ENCODE results near the gene WFIKKN2.

The WFIKKN2 gene

DNA sequence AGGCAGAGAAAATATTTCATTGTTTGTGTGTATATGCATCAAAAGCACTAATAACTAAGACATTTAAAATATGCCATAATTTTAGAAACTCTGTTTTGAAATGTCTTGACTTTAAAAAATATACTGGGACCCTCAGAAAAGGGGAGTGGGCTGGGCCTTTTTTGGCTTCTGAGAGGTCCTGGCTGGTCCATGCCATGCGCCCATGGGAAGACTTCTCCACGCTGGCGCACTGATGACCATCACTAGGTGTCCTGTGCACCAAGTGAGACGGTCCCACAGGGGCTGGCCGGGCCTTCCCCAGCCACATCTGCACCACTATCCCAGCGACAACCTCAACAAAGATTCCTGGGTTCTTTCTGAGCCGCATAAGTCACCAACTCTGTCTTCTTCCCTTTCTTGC, 27.0 kb upstream of the WFIKKN2 start:
- in situ Hi-C loops (cut with MboI; ENCODE audit: low sequenced_read_pairs), result no loop called here

- in situ Hi-C loops (cut with MboI; ENCODE audit: low sequenced_read_pairs), result no loop called here
These were observed 26.5 kb upstream of the WFIKKN2 start for GRCh38 chr17:50808888-50809287.

GRCh38 chr17:50813583-50813982, 21.8 kb upstream of the WFIKKN2 start:
- in situ Hi-C loops (cut with MboI; ENCODE audit: low sequenced_read_pairs), result no loop called here

- in situ Hi-C loops (cut with MboI; ENCODE audit: low sequenced_read_pairs), result no loop called here
These were observed 20.0 kb upstream of the WFIKKN2 start for GRCh38 chr17:50815400-50815799.

GRCh38 chr17:50816271-50816670, 19.1 kb upstream of the WFIKKN2 start:
- in situ Hi-C loops (cut with MboI; ENCODE audit: low sequenced_read_pairs), result no loop called here

GRCh38 chr17:50816771-50817751, 18.3 kb upstream of the WFIKKN2 start:
- in situ Hi-C loops (cut with MboI; ENCODE audit: low sequenced_read_pairs), result no loop called here

DNA sequence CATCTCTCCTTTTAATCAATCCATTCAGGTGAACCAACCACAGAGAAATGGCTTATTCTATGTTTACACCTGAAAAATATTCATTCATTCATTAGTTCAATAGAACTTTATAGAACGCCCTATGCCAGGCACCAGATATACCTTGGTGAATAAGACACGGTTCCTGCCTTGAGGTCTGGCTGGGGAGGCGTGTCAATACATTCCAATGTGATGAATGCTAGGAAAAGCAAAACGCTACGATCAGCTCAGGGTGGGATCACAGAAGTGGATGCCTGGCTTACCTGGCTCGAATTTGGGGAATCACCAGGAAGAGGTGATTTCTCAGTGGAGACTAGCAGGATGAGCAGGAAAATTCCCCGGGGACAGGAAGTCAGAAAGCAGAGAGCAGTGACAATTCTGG, 17.5 kb upstream of the WFIKKN2 start:
- in situ Hi-C loops (cut with MboI; ENCODE audit: low sequenced_read_pairs), result no loop called here

DNA sequence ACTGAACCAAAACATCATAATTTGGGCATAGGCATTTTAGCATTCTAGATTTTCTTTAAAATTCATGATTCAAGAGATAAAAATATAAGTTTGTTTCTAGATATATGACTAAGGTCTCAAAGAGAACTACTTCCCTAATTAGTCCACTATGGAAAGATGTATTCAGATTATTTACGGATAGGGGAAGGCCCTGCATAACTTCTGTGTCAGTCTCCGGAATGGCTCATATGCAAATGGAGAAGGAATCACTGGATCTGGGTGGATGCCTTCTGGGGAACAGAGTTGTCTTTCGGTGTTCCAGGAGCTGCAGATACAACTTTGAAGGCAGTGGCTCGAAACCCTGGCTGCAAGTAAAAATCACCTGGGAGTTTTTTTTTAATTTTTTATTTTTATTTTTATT, 17.1 kb upstream of the WFIKKN2 start:
- in situ Hi-C loops (cut with MboI; ENCODE audit: low sequenced_read_pairs), result no loop called here

GRCh38 chr17:50818921-50819657, 16.3 kb upstream of the WFIKKN2 start:
- in situ Hi-C loops (cut with MboI; ENCODE audit: low sequenced_read_pairs), result no loop called here

DNA sequence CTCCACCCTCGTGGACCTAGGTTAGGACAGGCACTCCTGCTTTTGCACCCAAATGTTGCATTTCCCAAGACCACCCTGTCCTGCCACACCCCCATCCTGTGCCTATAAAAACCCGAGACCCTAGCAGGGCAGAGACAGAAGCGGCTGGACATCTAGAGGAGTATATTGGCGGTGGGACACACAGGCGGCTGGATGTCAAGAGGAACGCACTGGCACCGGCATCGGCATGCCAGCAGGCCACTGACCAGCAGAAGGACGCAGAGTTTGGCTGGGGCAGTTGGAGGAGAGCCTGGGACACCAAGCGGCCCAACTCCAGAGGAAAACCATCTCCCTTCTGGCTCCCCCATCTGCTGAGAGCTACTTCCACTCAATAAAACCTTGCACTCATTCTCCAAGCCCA, 14.7 kb upstream of the WFIKKN2 start:
- in situ Hi-C loops (cut with MboI; ENCODE audit: low sequenced_read_pairs), result no loop called here

GRCh38 chr17:50822550-50822949, 12.8 kb upstream of the WFIKKN2 start:
- in situ Hi-C loops (cut with MboI; ENCODE audit: low sequenced_read_pairs), result no loop called here

DNA sequence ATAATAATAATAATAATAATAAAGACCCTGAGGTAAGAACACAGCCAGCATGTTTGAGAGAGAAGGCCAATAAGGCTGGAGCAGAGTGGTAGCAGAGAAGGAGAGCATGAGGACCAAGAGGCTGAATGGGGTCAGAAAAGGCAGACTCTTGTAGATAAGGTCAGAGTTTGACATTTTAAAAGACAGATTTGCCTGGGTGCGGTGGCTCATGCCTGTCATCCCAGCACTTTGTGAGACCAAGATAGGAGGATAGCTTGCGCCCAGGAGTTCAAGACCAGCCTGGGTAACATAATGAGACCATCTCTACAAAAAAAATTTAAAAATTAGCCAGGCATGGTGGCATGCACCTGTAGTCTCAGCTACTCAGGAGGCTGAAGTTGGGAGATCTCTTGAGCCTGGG, 11.0 kb upstream of the WFIKKN2 start:
- in situ Hi-C loops (cut with MboI; ENCODE audit: low sequenced_read_pairs), result no loop called here

- in situ Hi-C loops (cut with MboI; ENCODE audit: low sequenced_read_pairs), result no loop called here
These were observed 10.2 kb upstream of the WFIKKN2 start for GRCh38 chr17:50825188-50825587.

- in situ Hi-C loops (cut with MboI; ENCODE audit: low sequenced_read_pairs), result no loop called here
These were observed 6.7 kb upstream of the WFIKKN2 start for GRCh38 chr17:50828508-50829170.

DNA sequence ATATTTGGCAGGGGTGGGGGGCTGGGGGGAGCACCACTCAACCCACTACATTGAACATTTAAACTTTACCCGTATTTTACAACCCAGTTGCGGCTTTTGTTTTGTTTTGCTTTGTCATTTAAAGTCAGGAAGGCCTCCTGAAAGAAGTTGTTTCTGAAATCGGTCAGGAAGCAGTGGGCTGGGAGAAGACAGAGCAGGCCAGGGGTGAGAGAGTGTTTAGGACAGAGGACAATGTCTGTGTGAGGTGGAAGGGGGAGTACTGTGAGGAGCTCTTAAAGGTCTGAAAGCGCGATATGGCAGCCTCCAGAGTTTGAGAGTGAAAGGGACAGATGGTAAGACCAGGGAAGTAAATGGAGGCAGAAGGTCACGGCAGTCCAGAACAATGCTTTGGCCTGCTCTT, 6.1 kb upstream of the WFIKKN2 start:
- in situ Hi-C loops (cut with MboI; ENCODE audit: low sequenced_read_pairs), result no loop called here

- in situ Hi-C loops (cut with MboI; ENCODE audit: low sequenced_read_pairs), result no loop called here
These were observed 5.0 kb upstream of the WFIKKN2 start for GRCh38 chr17:50830352-50830751.

DNA sequence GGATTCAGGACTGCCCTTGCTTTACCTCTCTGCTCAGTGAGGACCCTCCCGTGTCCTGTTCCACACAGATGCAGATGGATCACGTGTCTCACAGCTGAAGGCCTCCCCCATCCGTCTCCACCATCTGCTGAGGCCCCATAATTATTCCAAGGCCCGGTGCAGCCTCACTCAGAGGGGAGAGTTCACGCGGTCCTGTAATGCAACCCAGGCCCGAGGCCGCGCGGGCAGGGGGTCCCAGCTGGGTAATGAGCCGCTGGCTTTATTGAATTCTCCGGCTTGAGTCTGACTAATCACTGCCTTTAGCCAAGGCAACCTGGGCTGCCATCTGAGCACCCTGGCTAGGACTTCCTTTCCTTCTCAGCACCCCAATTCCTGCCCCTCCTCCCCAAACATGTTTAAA, 4.4 kb upstream of the WFIKKN2 start:
- in situ Hi-C loops (cut with MboI; ENCODE audit: low sequenced_read_pairs), result no loop called here

DNA sequence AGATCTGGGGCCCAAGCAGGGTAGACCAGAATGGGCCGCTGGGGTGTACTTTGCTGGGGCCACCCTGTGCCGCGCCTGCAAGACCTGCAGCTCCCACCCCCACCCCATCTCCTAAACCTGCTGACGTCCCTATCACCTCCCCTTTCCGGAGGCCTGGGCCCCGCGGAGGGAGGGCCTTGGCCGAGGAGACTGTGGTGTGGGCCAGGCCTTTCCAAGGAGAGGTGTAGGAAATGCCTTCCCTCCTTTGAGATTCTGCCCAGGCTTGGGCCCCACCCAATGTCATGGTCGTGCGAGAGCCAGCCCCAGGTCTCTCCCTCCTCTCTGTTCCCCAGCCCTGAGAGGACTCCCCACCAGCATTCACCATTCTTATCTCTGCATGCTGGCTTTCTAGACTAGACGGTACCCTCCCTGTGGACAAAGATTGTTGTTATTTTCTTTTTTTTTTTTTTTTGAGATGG, 3.9 kb upstream of the WFIKKN2 start:
- in situ Hi-C loops (cut with MboI; ENCODE audit: low sequenced_read_pairs), result no loop called here

GRCh38 chr17:50832267-50832863, 3.0 kb upstream of the WFIKKN2 start:
- in situ Hi-C loops (cut with MboI; ENCODE audit: low sequenced_read_pairs), result no loop called here

DNA sequence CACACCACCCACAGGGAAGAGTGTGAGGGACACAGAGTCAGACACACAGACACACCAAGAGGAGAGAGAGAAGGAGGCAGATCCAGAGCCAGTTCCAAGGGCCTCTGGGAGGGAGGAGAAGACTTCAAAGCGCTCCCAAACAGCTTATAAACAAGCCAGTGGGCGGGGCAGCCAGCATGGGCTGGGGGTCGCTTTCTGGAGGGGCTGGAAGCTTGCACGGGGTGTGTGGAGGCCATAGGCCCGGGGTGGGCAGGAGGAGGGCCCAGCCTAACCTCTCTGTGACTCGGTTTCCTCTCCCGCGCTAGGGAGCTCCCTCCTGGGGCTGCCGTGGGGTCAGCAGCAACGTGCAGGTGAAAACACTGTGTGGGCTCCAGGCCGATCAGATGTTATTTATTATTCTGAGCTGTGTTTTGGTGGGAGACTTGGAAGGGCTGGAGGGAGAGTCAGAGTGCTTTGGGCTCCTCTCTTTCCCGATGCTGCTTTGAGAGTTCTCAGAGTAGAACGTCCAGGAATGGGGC, 2.5 kb upstream of the WFIKKN2 start:
- in situ Hi-C loops (cut with MboI; ENCODE audit: low sequenced_read_pairs), result no loop called here

Measured in HL-60/S4 treated with retinoic acid at 250 ng/mL for 4 days and 3 days (cell line).